Progenitor cell of endocrine pancreas (in vitro differentiated cells): ENCODE results near the gene ELL3. TPM values are rescaled to one million over a fixed set of nuclear protein-coding genes. Genes with fewer than 3 reads are reported as not detected.

Source experiments
- DNase-seq: peaks from one replicate; pipeline ENCODE4 v3.0.0; 2021; ENCODE audit warnings: low spot score; ENCODE audit not compliant: unreplicated experiment
- H3K27ac Mint-ChIP-seq: 2 replicates; pipeline ENCODE4 v1.8.0; 2021; ENCODE audit warnings: mild to moderate bottlenecking, moderate library complexity, mixed read lengths
- H3K27me3 Mint-ChIP-seq: 2 replicates; pipeline ENCODE4 v1.8.0; 2021; ENCODE audit warnings: mixed read lengths
- H3K36me3 Mint-ChIP-seq: 2 replicates; pipeline ENCODE4 v1.8.0; 2022; ENCODE audit warnings: mixed read lengths; ENCODE audit not compliant: insufficient read depth
- H3K4me1 Mint-ChIP-seq: 2 replicates; pipeline ENCODE4 v1.8.0; 2021; ENCODE audit warnings: low read depth, mixed read lengths
- H3K4me3 Mint-ChIP-seq: 2 replicates; pipeline ENCODE4 v1.8.0; 2021; ENCODE audit warnings: low read depth, mild to moderate bottlenecking, moderate library complexity, mixed read lengths
- H3K9me3 Mint-ChIP-seq: 2 replicates; pipeline ENCODE4 v1.8.0; 2021; ENCODE audit warnings: low read depth, mixed read lengths
- total RNA-seq: library from RNA; stranded (reverse); gene quantifications from 2 replicates; pipeline ENCODE4 v1.2.1, GENCODE V29; 2021
- TF ChIP-seq, protein P1 (sequence below): fragments of 200-600 bp; sonication (generic); IDR thresholded peaks from one replicate; pipeline ENCODE4 v1.5.0; 2021; ENCODE audit warnings: antibody characterized with exemption, mild to moderate bottlenecking; ENCODE audit not compliant: unreplicated experiment

The ELL3 gene
- total RNA-seq, 1 donor from 2014 or later = 2.1 TPM

DNA sequence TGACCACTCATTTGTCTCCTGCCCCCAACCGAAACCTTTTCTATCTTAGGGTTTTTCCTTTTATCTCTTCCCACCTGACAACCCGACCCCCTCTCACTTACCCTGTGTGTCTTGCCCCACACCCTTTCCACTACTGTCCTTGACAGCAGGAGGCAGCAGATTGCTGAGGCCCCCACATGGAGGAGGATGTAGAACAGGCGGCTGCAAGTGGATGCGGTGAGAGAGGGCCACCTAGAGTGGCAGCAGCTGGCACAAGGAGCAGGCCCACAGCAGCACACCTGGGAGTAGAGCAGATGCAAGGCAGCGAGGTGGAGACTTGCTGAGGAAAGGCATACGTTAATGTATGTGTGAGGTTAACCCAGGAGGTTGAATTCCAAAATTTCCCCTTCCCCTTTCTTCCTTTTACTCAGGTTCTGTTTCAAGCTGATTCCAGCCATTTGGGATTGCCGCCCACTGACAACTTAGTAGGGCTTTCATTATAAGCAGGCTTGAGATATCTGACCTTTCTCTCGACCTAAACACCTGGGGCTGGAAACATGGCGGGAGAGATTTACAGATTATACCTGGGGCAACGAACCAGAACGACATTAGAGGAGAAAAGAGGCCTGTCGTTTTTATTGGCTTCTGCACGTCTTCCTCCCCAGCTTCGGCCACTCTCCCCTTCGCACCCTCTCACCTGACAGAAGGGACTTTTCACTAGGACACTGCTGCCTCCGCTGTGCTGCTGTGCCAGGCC lies 22.6 kb upstream of the ELL3 start:
- Mint-ChIP-seq H3K4me1 (peaks cover 21% of the 10 kb centered on the region), H3K36me3 (peaks cover 22% of the 10 kb centered on the region), H3K27ac (no peak overlapping the region), H3K4me3 (peak overlapping the region; percentile 45), H3K9me3 (no peaks in the 10 kb centered on the region), H3K27me3 (no peaks in the 10 kb centered on the region)
- TF ChIP-seq, protein P1, sequence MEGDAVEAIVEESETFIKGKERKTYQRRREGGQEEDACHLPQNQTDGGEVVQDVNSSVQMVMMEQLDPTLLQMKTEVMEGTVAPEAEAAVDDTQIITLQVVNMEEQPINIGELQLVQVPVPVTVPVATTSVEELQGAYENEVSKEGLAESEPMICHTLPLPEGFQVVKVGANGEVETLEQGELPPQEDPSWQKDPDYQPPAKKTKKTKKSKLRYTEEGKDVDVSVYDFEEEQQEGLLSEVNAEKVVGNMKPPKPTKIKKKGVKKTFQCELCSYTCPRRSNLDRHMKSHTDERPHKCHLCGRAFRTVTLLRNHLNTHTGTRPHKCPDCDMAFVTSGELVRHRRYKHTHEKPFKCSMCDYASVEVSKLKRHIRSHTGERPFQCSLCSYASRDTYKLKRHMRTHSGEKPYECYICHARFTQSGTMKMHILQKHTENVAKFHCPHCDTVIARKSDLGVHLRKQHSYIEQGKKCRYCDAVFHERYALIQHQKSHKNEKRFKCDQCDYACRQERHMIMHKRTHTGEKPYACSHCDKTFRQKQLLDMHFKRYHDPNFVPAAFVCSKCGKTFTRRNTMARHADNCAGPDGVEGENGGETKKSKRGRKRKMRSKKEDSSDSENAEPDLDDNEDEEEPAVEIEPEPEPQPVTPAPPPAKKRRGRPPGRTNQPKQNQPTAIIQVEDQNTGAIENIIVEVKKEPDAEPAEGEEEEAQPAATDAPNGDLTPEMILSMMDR = no peak
- DNase-seq = no peak

DNA sequence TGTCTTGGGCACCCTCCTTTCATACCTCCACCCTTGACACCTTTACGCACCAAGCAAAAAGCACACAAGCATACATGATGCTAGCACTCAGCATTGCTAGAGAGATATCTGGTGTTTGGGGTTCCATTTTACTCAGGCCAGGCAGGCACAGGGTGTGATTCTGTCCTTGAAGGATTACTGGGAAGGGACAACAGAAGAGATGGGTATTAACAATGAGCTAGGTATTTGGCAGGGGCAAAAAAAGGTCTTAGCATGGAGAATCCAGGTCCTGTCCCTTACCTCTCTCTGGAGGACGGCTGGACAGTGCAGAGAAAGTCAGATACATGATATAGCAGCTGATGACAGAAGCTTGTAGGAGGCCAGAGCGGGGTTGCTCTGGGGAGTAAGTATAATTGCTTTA lies 19.8 kb upstream of the ELL3 start:
- Mint-ChIP-seq H3K9me3 (no peaks in the 10 kb centered on the region), H3K27me3 (no peaks in the 10 kb centered on the region), H3K36me3 (peaks cover 22% of the 10 kb centered on the region), H3K4me1 (peaks cover 34% of the 10 kb centered on the region), H3K27ac (peak overlapping the region; percentile 15), H3K4me3 (no peak overlapping the region)
- DNase-seq = no peak
- TF ChIP-seq, protein P1 = no peak

DNA sequence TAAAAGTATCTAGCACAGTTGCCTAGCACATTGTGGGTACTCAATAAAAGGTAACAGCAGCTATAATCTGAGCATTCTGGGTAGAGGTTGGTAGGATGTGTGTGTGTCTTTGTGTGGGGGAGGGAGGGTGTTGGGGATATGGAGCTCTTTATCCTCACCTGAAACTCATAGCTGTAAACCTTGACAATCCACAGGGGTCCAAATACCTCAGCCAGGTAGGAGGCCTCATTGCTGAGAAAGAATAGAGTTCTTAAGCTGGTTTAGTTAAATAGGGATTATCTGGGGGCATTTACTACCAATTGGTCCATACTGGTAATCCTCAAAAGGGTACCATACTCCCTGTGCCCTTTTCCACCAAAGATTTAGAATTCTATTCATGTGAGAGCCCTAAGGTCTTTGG lies 19.2 kb upstream of the ELL3 start:
- H3K4me3 Mint-ChIP-seq = no peak overlapping the region

DNA sequence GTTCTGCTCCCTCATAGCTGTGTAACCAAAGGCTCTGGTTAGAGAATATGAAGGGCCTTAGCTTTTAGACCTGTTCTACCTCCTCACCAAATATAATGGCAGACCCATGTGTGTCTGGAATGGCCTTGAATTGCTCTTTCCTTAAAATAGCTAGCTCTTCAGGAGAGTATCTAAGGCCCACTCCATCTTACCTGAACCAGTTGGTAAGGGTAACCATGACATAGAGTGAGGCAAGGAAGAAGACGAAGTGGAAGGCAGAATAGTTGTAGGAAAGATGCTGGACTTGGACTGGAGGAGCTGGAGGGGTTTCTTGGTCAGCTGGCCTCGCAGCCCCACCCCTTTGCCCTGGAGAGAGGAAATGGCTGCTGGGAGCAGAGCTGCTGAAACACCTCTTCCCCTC lies 18.4 kb upstream of the ELL3 start:
- H3K4me3 Mint-ChIP-seq = no peak overlapping the region
- peaks cover 19% of the 10 kb centered on the region for H3K36me3 Mint-ChIP-seq
- no peaks in the 10 kb centered on the region for H3K27me3 Mint-ChIP-seq
- H3K4me1 Mint-ChIP-seq = peaks cover 26% of the 10 kb centered on the region
- TF ChIP-seq, protein P1 = no peak
- DNase-seq = no peak
- H3K9me3 Mint-ChIP-seq = no peaks in the 10 kb centered on the region
- no peak overlapping the region for H3K27ac Mint-ChIP-seq

More for the DNA sequence above, 19.2 kb upstream of the ELL3 start:
- DNase-seq = no peak
- Mint-ChIP-seq H3K27ac (no peak overlapping the region), H3K9me3 (no peaks in the 10 kb centered on the region), H3K36me3 (peaks cover 22% of the 10 kb centered on the region), H3K27me3 (no peaks in the 10 kb centered on the region), H3K4me1 (peaks cover 30% of the 10 kb centered on the region)
- TF ChIP-seq, protein P1 = no peak

DNA sequence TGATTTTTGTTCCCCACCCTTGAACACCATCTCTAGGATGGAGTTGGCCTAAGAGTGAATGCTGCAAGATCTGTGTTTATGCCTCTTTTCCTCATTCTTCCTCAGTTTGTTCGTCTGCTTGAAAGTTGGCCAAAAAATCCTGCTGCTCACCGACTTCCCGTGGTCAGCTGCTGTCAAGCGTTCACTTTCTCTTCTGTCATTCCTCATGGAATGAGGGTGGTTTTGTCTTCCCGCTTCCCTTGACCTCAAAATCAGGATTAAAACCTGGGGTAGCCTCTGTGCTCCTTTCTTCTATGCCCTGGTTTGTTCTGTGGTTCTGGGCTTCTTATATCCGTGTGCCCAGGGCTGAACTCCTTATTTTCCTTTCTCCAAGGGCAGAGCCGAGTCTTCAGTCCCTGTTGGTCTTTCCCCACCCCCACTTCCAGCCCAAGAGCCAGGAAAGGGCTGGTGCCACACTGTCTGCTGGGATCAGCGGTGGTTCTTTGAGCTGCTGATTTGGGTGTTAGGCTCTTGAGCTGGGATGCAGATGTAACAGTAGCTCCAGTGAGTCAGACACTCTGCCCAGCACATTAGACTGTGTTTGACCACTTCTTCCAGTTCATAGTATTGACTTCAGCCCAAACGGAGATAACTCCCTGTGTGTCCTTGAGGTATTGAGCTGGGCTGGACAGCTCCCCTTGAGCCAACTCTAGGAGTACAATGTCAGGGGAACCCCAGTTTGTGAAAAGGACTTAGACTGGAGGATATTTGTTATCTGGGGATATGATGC lies 17.7 kb upstream of the ELL3 start:
- Mint-ChIP-seq H3K27me3 (no peaks in the 10 kb centered on the region), H3K4me3 (peak overlapping the region; percentile 96), H3K27ac (peak overlapping the region; percentile 100), H3K36me3 (peaks cover 15% of the 10 kb centered on the region), H3K4me1 (peaks cover 24% of the 10 kb centered on the region), H3K9me3 (no peaks in the 10 kb centered on the region)
- TF ChIP-seq, protein P1 = no peak
- no peak for DNase-seq
